ENCODE measurements around the gene IMP3.
"Not testable (repeated sequence)": the region's sequence is repeated elsewhere in the genome, so short reads cannot be mapped to it uniquely, and the experiment has no call there.

IMP3 gene

GRCh38 chr15:75639709-75640482 is at the start of gene IMP3:
Gene IMP3 (minus strand): TSS chr15:75640224. CDS start chr15:75640168, 56 bp downstream.
- DNase-seq (ENCODE audit: low read depth) = peak; percentile 88

- not testable (repeated sequence) for DNase-seq (ENCODE audit: low read depth)
Measured at GRCh38 chr15:75689429-75689828, 49.4 kb upstream of the IMP3 start.

- no peak for DNase-seq (ENCODE audit: low read depth)
Measured at GRCh38 chr15:75688831-75689230, 48.8 kb upstream of the IMP3 start.

GRCh38 chr15:75688278-75688557 is 48.2 kb upstream of the IMP3 start:
- no peak for DNase-seq (ENCODE audit: low read depth)

- DNase-seq (ENCODE audit: low read depth) = no peak
Measured at GRCh38 chr15:75687486-75688277, 47.7 kb upstream of the IMP3 start.

- not testable (repeated sequence) for DNase-seq (ENCODE audit: low read depth)
Measured at GRCh38 chr15:75686212-75686642, 46.2 kb upstream of the IMP3 start.

- DNase-seq (ENCODE audit: low read depth) = no peak
Measured at GRCh38 chr15:75685195-75685594, 45.2 kb upstream of the IMP3 start.

GRCh38 chr15:75684648-75685047 is 44.6 kb upstream of the IMP3 start:
- no peak for DNase-seq (ENCODE audit: low read depth)

GRCh38 chr15:75683646-75684312 is 43.8 kb upstream of the IMP3 start:
- DNase-seq (ENCODE audit: low read depth) = not testable (repeated sequence)

GRCh38 chr15:75682181-75683135 is 42.4 kb upstream of the IMP3 start:
- no peak for DNase-seq (ENCODE audit: low read depth)

- DNase-seq (ENCODE audit: low read depth) = no peak
Measured at GRCh38 chr15:75680007-75680789, 40.2 kb upstream of the IMP3 start.

- DNase-seq (ENCODE audit: low read depth) = not testable (repeated sequence)
Measured at GRCh38 chr15:75678324-75678690, 38.3 kb upstream of the IMP3 start.

- DNase-seq (ENCODE audit: low read depth) = no peak
Measured at GRCh38 chr15:75677465-75678323, 37.7 kb upstream of the IMP3 start.

GRCh38 chr15:75676688-75677464 is 36.9 kb upstream of the IMP3 start:
- no peak for DNase-seq (ENCODE audit: low read depth)

- DNase-seq (ENCODE audit: low read depth) = no peak
Measured at GRCh38 chr15:75675579-75676404, 35.8 kb upstream of the IMP3 start.

GRCh38 chr15:75674366-75674765 is 34.3 kb upstream of the IMP3 start:
- DNase-seq (ENCODE audit: low read depth) = no peak

- peak; percentile 61 for DNase-seq (ENCODE audit: low read depth)
Measured at GRCh38 chr15:75673426-75674235, 33.6 kb upstream of the IMP3 start.
